ENCODE measurements around the gene CASP4. TPM values are rescaled to one million over a fixed set of nuclear protein-coding genes. Genes with fewer than 3 reads are reported as not detected.
"Not testable (repeated sequence)": the region's sequence is repeated elsewhere in the genome, so short reads cannot be mapped to it uniquely, and the experiment has no call there.

Gene CASP4
- total RNA-seq, 6 donors from 2014 or later: 86.7 to 157 (median 104) TPM

DNA sequence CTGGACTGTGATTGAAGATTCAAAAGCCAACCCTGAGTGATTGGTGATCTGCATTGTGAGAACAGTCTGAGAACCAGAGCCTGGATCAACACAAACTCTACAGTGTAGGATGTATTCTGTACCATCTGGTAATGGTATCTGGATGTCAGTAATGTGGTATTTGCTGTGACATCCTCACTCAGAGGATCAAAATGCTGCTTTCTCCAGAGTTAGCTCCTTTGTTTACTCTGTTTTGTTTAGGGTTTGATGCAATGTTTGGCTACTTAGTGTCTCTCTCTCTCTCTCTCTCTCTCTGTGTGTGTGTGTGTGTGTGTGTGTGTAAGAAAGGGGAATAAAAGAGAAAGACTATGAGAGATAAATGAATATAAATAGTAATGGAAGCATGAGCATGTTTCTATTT is 24.3 kb downstream of the CASP4 start:
- Histone ChIP-seq H3K4me1 (no peaks in the 10 kb centered on the region), H3K27ac (no peak overlapping the region), H3K36me3 (peaks cover 22 to 60% (median 35%) of the 10 kb centered on the region in 4 donors), H3K27me3 (no peaks in the 10 kb centered on the region), H3K4me3 (no peak overlapping the region), H3K9me3 (no peaks in the 10 kb centered on the region)
- ATAC-seq (ENCODE audit: low FRiP score in 2 of 2) (no peak), DNase-seq (no peak)
- no peak for TF ChIP-seq EP300 (IDR thresholded peaks at IDR 0.05)
- TF ChIP-seq POLR2A (IDR thresholded peaks at IDR 0.05): no peak
- TF ChIP-seq, protein P1, sequence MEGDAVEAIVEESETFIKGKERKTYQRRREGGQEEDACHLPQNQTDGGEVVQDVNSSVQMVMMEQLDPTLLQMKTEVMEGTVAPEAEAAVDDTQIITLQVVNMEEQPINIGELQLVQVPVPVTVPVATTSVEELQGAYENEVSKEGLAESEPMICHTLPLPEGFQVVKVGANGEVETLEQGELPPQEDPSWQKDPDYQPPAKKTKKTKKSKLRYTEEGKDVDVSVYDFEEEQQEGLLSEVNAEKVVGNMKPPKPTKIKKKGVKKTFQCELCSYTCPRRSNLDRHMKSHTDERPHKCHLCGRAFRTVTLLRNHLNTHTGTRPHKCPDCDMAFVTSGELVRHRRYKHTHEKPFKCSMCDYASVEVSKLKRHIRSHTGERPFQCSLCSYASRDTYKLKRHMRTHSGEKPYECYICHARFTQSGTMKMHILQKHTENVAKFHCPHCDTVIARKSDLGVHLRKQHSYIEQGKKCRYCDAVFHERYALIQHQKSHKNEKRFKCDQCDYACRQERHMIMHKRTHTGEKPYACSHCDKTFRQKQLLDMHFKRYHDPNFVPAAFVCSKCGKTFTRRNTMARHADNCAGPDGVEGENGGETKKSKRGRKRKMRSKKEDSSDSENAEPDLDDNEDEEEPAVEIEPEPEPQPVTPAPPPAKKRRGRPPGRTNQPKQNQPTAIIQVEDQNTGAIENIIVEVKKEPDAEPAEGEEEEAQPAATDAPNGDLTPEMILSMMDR (IDR thresholded peaks at IDR 0.05): no peak
- TF ChIP-seq POLR2AphosphoS5 (IDR thresholded peaks at IDR 0.05): no peak

DNA sequence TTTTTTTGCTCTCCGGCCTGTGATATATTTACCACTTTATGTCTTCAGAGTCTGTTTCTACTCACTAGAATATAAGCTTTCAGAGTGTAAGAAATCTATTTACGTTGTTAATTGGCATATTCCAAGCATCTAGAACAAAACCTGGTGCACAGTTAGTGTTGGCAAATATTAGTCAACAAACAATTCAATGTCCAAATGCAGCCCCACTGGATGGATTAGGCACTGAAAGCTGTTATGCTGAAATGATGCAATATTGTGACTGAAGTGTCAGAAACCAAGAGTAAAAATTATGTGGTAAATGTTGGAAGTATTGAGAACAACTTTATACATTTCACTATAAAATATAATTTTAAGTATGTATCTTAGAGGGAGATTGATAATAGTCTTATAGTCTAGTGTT is 24.8 kb downstream of the CASP4 start:
- H3K27ac ChIP-seq: no peak overlapping the region
- no peak overlapping the region for H3K4me3 ChIP-seq
- no peaks in the 10 kb centered on the region for H3K9me3 ChIP-seq
- no peak for TF ChIP-seq POLR2A (IDR thresholded peaks at IDR 0.05)
- TF ChIP-seq, protein P1 (IDR thresholded peaks at IDR 0.05): no peak
- ATAC-seq (ENCODE audit: low FRiP score in 2 of 2) (no peak), DNase-seq (no peak)
- H3K27me3 ChIP-seq: no peaks in the 10 kb centered on the region
- WGBS, 2 donors: 42 to 44% methylated on average over 2 of the region's 2 CpGs
- H3K36me3 ChIP-seq: peaks cover 22 to 55% (median 31%) of the 10 kb centered on the region in 4 donors
- no peaks in the 10 kb centered on the region for H3K4me1 ChIP-seq

DNA sequence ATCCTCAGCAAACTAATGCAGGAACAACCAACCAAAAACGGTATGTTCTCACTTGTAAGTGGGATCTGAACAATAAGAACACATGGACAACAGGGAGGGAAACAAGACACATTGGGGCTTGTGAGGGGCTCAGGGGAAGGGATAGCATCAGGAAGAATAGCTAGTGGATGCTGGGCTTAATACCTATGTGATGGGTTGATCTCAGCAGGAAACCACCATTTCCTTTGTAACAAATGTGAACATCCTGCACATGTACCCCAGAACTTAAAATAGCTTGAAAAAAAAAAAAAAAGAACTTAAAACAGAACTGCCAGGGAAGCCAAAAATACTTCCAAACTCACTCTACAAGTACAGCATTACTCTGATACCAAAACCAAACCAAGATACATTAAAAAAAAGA is 33.8 kb downstream of the CASP4 start:
- no peak for DNase-seq
- 31 to 56% methylated on average over 1 of the region's 1 CpG for WGBS, 2 donors
- Histone ChIP-seq H3K9me3 (no peaks in the 10 kb centered on the region), H3K4me1 (no peaks in the 10 kb centered on the region), H3K4me3 (no peak overlapping the region), H3K27me3 (no peaks in the 10 kb centered on the region), H3K27ac (no peak overlapping the region), H3K36me3 (no peaks in the 10 kb centered on the region)
- ATAC-seq (ENCODE audit: low FRiP score in 2 of 2): no peak
- TF ChIP-seq, protein P1 (IDR thresholded peaks at IDR 0.05): no peak
- TF ChIP-seq EP300 (IDR thresholded peaks at IDR 0.05) (no peak), POLR2A (IDR thresholded peaks at IDR 0.05) (no peak), POLR2AphosphoS5 (IDR thresholded peaks at IDR 0.05) (no peak)

DNA sequence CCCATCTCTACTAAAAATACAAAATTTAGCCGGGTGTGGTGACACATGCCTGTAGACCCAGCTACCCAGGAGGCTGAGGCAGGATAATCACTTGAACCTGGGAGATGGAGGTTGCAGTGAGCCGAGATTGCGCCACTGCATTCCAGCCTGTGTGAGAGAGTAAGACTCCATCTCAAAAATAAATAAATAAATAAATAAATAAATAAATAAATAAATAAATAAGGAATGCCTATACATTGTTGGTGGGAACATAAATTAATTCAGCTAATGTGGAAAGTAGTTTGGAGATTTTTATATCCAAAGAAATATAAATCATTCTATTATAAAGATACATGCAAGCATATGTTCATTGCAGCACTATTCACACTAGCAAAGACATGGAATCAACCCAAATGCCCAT is 34.3 kb downstream of the CASP4 start:
- not testable (repeated sequence) for H3K36me3 ChIP-seq; ATAC-seq (ENCODE audit: low FRiP score in 2 of 2); DNase-seq; H3K4me3 ChIP-seq; H3K27me3 ChIP-seq; H3K9me3 ChIP-seq; H3K27ac ChIP-seq; H3K4me1 ChIP-seq
- 91 to 99% methylated on average over 3 of the region's 3 CpGs for WGBS, 2 donors

DNA sequence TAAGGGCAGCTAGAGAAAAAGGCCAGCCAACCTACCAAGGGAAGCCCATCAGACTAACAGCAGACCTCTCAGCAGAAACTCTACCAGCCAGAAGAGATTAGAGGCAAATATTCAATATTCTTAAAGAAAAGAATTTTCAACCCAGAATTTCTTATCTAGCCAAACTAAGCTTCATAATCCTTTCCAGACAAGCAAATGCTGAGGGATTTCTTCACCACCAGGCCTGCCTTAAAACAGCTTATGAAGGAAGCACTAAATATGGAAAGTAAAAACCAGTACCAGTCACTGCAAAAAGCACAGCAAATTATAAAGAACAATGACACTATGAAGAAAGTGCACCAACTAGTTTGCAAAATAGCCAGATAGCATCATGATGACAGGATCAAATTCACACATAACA is 39.6 kb downstream of the CASP4 start:
- Histone ChIP-seq H3K36me3 (no peaks in the 10 kb centered on the region), H3K4me1 (no peaks in the 10 kb centered on the region), H3K27me3 (no peaks in the 10 kb centered on the region), H3K4me3 (no peak overlapping the region), H3K27ac (no peak overlapping the region), H3K9me3 (peaks cover 0 to 4% (median 0%) of the 10 kb centered on the region in 4 donors)
- TF ChIP-seq, protein P1 (IDR thresholded peaks at IDR 0.05): no peak
- TF ChIP-seq EP300 (IDR thresholded peaks at IDR 0.05): no peak
- no peak for TF ChIP-seq POLR2A (IDR thresholded peaks at IDR 0.05)
- TF ChIP-seq POLR2AphosphoS5 (IDR thresholded peaks at IDR 0.05): no peak
- DNase-seq: no peak
- ATAC-seq (ENCODE audit: low FRiP score in 2 of 2): no peak
